IPS-20b (cell line): Measurements from ENCODE around the gene HOXD10.

Experiments used
- H3K27ac ChIP-seq: one replicate; pipeline ENCODE4 v1.5.1; 2013; ENCODE audit warnings: low read length
- H3K27me3 ChIP-seq: 2 replicates; pipeline ENCODE4 v1.6.1; 2013; ENCODE audit warnings: mild to moderate bottlenecking, low read length, inconsistent platforms; ENCODE audit not compliant: insufficient read depth
- H3K36me3 ChIP-seq: 2 replicates; pipeline ENCODE4 v1.6.1; 2013; ENCODE audit warnings: low read depth, mild to moderate bottlenecking, inconsistent platforms, low read length, moderate library complexity; ENCODE audit not compliant: insufficient read depth
- H3K4me1 ChIP-seq: 2 replicates; pipeline ENCODE4 v1.6.1; 2013; ENCODE audit warnings: mild to moderate bottlenecking, control low read depth, inconsistent platforms, low read length, moderate library complexity; ENCODE audit not compliant: insufficient read depth
- H3K4me3 ChIP-seq: 2 replicates; pipeline ENCODE4 v1.5.1; 2013; ENCODE audit warnings: mild to moderate bottlenecking, low read length, inconsistent platforms
- H3K9ac ChIP-seq: 2 replicates; pipeline ENCODE4 v1.6.1; 2013; ENCODE audit warnings: low read depth, mild to moderate bottlenecking, inconsistent platforms, low read length, moderate library complexity
- H3K9me3 ChIP-seq: 2 replicates; pipeline ENCODE4 v1.6.1; 2013; ENCODE audit warnings: mild to moderate bottlenecking, low read depth, low read length, inconsistent platforms; ENCODE audit not compliant: insufficient read depth

Gene HOXD10

GRCh38 chr2:176115883-176116813 is at the start of gene HOXD10:
Gene HOXD10 (plus strand): TSS chr2:176116778. CDS start chr2:176116834, 56 bp downstream.
- Histone ChIP-seq H3K4me1 (no peaks in the 10 kb centered on the region), H3K9me3 (peaks cover 6% of the 10 kb centered on the region), H3K27me3 (peaks cover 100% of the 10 kb centered on the region), H3K36me3 (no peaks in the 10 kb centered on the region), H3K27ac (no peak within 1 kb of the TSS), H3K4me3 (no peak within 1 kb of the TSS), H3K9ac (no peak within 1 kb of the TSS)

DNA sequence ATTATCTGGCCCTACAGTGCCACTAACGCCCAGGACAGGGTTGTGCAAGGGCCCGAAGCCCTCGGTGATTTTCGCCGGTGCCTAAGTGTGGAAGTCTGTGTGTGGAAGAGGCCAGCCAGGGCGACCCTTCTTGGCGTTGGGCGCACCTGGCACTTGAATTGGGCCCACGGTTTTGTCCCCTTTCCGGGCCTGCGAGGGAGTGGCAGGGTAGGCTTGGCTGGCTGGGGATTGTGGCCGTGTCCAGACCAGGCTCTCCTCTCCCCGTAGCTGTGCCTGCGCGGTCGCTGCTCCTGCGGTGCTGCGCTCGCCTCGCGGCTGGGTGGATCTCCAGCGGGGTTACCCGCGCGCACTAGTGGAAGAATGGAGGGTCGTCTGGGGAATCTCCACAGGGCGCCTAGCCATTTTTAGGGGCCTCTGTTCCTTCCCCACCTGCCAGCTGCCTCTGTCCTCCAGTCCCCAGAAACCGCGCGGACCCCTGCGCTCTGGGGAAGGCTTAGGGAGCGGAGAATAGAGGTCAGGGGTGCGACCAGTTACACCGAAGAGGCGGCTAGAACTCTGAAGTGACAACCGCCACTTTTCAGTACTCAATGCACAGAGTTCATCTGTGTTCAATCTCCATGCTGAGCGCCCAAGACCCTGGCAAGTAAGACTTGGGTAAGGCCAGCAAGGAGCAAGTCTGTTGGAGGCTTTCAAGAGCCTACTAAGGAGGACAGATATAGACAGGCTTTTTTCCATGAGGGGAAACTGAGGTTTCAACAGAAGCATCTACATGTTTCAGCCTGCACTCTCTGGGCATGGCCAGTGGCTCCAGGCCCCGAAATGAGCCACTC is 48.8 kb upstream of the HOXD10 start:
- H3K9me3 ChIP-seq: no peaks in the 10 kb centered on the region
- no peak overlapping the region for H3K27ac ChIP-seq
- H3K36me3 ChIP-seq: no peaks in the 10 kb centered on the region
- peaks cover 100% of the 10 kb centered on the region for H3K27me3 ChIP-seq
- H3K4me1 ChIP-seq: no peaks in the 10 kb centered on the region
- H3K4me3 ChIP-seq: no peak overlapping the region
- no peak overlapping the region for H3K9ac ChIP-seq

- Histone ChIP-seq H3K4me3 (no peak overlapping the region), H3K27me3 (peaks cover 100% of the 10 kb centered on the region)
Observed at GRCh38 chr2:176068419-176068832, 48.2 kb upstream of the HOXD10 start.

GRCh38 chr2:176071330-176072291 is 45.0 kb upstream of the HOXD10 start:
- peaks cover 100% of the 10 kb centered on the region for H3K27me3 ChIP-seq
- H3K4me1 ChIP-seq: no peaks in the 10 kb centered on the region
- no peaks in the 10 kb centered on the region for H3K36me3 ChIP-seq
- H3K27ac ChIP-seq: no peak overlapping the region
- no peak overlapping the region for H3K9ac ChIP-seq
- no peak overlapping the region for H3K4me3 ChIP-seq
- H3K9me3 ChIP-seq: no peaks in the 10 kb centered on the region

More at GRCh38 chr2:176068419-176068832, 48.2 kb upstream of the HOXD10 start:
- Histone ChIP-seq H3K9me3 (no peaks in the 10 kb centered on the region), H3K9ac (no peak overlapping the region), H3K4me1 (no peaks in the 10 kb centered on the region), H3K27ac (no peak overlapping the region), H3K36me3 (no peaks in the 10 kb centered on the region)

- no peak overlapping the region for H3K4me3 ChIP-seq
- peaks cover 100% of the 10 kb centered on the region for H3K27me3 ChIP-seq
Observed at GRCh38 chr2:176072292-176072669, 44.3 kb upstream of the HOXD10 start.

DNA sequence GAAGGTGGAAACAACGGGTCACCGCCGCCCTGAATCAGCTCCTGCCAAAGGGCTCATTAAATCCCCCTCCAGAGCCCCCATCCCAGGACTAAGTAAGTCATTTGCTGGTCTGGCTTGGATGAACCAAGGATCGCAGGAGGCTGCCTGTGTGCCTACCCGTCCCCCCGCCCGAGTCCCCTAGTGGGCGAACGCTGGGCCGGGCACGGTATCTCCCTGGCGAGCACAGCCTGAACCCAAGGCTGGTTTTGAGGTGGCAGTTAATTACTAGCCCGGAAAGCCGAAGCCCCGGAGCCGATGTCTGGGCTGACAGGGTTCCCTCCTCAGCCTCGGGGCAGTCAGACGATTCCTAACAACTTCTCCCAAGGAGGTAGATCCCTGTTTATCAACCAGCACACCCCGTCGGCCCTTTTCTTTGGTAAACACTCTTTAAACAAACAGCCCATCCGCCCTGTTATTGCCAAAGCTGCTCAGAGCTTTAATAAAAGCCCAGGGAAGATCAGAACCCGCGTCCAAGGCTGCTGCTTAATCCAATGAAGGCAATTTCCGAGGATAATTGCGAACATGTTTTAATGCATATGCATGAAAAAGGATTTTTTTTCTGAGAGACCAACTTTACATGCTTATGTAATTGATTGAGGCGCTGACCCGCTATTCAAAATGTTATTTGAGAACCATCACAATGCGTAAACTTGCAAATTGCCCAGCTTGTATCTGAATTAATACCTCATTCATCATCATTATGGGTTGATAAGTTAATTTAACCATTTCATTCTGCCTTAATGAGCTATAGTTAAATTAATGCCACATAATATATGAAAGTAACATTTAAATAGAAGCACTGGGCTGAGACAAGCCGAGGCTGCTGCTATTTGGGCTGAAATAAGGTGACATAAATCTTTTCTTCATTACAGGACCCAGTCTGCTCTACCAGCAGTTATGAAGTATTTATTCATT is 43.4 kb upstream of the HOXD10 start:
- no peak overlapping the region for H3K4me3 ChIP-seq
- H3K4me1 ChIP-seq: no peaks in the 10 kb centered on the region
- H3K27me3 ChIP-seq: peaks cover 100% of the 10 kb centered on the region
- no peaks in the 10 kb centered on the region for H3K9me3 ChIP-seq
- no peak overlapping the region for H3K9ac ChIP-seq
- no peak overlapping the region for H3K27ac ChIP-seq
- no peaks in the 10 kb centered on the region for H3K36me3 ChIP-seq

More at GRCh38 chr2:176072292-176072669, 44.3 kb upstream of the HOXD10 start:
- H3K4me1 ChIP-seq: no peaks in the 10 kb centered on the region
- H3K9me3 ChIP-seq: no peaks in the 10 kb centered on the region
- H3K36me3 ChIP-seq: no peaks in the 10 kb centered on the region
- no peak overlapping the region for H3K27ac ChIP-seq
- no peak overlapping the region for H3K9ac ChIP-seq

- Histone ChIP-seq H3K4me1 (no peaks in the 10 kb centered on the region), H3K9ac (no peak overlapping the region), H3K27ac (no peak overlapping the region), H3K36me3 (no peaks in the 10 kb centered on the region), H3K4me3 (no peak overlapping the region), H3K9me3 (no peaks in the 10 kb centered on the region), H3K27me3 (peaks cover 100% of the 10 kb centered on the region)
Observed at GRCh38 chr2:176074919-176075425, 41.6 kb upstream of the HOXD10 start.

DNA sequence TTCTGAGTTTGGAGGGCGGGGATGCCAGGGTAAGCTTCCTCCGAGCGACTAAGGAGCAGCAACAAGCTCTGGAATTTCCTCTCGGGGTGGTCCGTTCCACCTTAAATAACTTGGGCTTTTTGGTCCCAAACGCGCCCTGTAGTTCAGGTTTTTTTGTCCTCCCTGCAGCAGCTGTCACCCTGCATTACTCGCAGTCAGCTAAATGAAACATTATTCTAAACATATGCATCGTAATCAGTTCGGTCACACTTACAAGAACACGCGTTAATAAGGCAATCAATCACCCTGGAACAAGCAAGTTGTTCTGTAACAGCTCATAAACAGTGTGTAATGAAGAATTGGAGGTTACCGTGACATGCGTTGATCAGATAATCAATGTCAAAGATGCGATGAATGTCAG is 41.1 kb upstream of the HOXD10 start:
- no peak overlapping the region for H3K4me3 ChIP-seq
- no peaks in the 10 kb centered on the region for H3K4me1 ChIP-seq
- H3K9me3 ChIP-seq: no peaks in the 10 kb centered on the region
- H3K27me3 ChIP-seq: peaks cover 99% of the 10 kb centered on the region
- no peak overlapping the region for H3K9ac ChIP-seq
- H3K27ac ChIP-seq: no peak overlapping the region
- no peaks in the 10 kb centered on the region for H3K36me3 ChIP-seq

GRCh38 chr2:176076063-176076462 is 40.5 kb upstream of the HOXD10 start:
- H3K4me3 ChIP-seq: no peak overlapping the region
- H3K27ac ChIP-seq: no peak overlapping the region
- no peaks in the 10 kb centered on the region for H3K36me3 ChIP-seq
- no peaks in the 10 kb centered on the region for H3K4me1 ChIP-seq
- H3K9ac ChIP-seq: no peak overlapping the region
- H3K9me3 ChIP-seq: peaks cover 2% of the 10 kb centered on the region; the same call in 1 of the 2 replicates
- H3K27me3 ChIP-seq: peaks cover 99% of the 10 kb centered on the region

GRCh38 chr2:176076796-176077195 is 39.8 kb upstream of the HOXD10 start:
- H3K4me1 ChIP-seq: no peaks in the 10 kb centered on the region
- no peak overlapping the region for H3K9ac ChIP-seq
- H3K27me3 ChIP-seq: peaks cover 99% of the 10 kb centered on the region
- H3K4me3 ChIP-seq: no peak overlapping the region
- H3K27ac ChIP-seq: no peak overlapping the region
- no peaks in the 10 kb centered on the region for H3K36me3 ChIP-seq
- H3K9me3 ChIP-seq: peaks cover 6% of the 10 kb centered on the region; the same call in 1 of the 2 replicates
